HG02571 (cell line): ENCODE data around the gene KIAA1671.

Experiments used
- ATAC-seq: cut with Tn5 transposase; IDR thresholded peaks from one replicate; pipeline ENCODE4 v1.9.1; 2021; ENCODE audit warnings: mild to moderate bottlenecking, moderate library complexity; ENCODE audit not compliant: unreplicated experiment

KIAA1671 gene

DNA sequence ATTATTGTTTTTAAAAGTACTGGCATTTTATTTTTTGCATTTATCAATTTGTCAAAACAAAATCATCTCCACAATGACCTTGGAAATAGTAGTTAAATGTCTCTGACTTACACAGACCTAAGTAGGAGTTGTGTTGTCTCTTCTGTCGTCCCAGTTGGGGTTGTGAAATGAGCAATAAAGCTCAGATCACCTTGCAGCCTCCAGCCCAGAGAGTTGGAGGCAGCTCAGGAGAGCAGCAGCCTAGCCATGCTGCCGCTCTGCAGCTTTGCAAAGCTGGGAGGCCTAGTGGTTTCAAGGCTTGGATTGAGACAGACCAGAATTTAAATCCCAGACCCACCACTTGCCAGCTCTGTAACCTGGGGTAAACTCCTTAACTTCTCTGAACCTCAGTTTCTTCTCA is 181.9 kb downstream of the KIAA1671 start:
- ATAC-seq = no peak

DNA sequence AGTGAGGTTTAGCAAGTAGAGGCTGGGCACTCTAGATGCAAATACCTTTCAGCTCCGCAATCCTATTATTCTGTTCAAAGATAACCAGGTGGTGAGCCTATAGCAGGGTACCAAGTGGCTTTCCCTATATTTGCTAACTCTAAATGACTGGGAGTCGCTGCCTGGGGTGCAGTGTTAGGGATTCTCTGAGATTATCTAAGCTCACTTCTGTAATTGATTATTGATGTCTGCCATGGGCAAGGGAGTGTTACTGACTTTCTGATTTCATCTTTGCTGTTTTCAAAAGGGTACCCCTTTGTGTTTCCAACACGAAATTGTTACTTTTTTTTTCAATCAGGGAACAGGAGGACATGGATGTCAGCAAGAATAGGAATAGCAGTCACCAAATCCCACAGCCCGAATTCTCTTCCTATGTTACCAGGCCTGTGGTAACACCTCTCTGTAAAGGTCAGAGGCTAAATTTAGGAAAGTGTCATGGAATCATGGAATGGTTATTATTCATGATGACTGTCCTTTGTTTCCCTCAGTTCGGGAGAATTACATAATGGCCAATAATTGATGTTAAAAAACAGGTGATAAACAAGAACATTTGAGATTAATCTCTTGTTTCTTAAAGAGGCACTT is 184.5 kb downstream of the KIAA1671 start:
- no peak for ATAC-seq

DNA sequence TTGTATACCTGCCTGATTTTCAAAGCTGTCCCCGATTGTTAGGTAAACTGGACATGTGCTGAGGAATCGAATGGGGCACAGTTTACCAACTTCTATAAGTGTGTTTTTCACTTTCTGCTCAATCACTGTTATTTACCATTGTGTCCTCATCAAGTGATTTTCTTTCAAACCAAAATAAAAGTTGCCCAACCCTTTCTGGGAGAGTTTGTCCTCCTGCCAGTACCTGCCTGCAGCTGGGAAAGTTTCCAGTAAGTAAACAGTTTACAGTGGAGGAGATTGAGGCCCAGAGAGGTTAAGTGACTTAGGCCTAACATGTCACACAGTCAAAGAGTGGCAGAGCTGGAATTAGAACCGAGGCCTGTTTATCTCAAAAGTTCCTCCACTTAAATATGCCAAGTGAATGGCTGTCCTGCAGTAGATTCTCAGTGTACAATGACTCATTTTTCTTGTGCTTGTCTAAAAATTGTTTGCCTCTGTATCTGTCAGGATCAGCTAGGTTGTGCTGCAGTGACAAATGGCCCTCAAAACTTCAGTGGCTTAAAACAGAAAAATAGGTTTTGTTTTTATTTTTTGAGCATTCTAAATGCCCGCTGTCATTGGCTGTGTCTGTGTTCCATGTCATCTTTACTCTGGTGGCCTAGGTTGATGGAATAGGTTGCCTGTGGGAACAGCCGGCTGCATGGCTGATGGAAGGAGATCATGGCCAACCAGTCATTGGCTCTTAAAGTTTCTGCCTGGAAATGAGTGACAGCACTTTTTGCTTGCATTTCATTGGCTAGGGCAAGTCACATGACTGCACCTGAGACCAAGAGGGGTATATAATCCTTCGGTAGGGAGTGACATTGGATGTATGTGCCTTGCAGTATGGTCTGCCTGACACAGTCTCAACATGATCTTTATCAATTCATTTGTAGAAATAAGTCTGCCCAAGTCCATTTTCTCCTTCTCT is 185.3 kb downstream of the KIAA1671 start:
- no peak for ATAC-seq

DNA sequence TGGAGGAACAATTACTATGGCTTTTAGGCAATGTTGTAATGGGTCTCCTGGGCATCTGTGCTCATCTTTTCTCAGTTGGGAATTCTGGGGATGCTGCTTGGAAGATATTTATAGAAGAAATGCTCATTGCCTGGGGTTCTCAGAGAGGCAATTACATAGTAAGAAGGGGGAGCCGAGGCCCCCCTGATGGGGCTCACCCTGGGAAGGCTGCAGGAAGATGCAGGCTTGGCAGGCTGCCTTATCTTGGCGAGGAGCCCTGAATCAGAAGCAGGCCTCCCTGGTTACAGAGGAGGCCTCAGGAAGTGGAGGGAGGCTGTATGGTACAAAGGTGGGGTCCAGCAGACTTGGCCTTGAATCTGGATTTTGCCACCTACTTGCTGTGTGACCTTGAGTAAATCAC is 186.5 kb downstream of the KIAA1671 start:
- ATAC-seq = no peak

DNA sequence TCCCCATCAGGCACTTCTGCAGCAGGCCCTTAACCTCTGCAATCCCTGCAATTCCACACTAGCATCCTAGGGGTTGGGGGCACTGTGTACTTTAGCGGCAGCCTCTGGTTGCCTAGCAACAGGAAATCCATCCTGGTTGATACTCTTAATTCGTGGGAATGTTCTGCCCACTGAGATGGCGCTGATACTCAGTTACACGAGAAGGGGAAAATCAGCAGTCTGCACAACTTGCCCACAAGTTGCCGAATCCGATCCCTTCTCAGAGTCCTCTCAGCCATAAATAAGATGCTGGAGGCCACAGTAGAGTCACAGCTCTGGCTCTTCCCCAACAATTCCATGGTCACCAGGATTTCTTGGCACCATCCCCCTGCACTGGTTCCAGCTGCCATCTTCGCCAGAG is 189.6 kb downstream of the KIAA1671 start:
- no peak for ATAC-seq

DNA sequence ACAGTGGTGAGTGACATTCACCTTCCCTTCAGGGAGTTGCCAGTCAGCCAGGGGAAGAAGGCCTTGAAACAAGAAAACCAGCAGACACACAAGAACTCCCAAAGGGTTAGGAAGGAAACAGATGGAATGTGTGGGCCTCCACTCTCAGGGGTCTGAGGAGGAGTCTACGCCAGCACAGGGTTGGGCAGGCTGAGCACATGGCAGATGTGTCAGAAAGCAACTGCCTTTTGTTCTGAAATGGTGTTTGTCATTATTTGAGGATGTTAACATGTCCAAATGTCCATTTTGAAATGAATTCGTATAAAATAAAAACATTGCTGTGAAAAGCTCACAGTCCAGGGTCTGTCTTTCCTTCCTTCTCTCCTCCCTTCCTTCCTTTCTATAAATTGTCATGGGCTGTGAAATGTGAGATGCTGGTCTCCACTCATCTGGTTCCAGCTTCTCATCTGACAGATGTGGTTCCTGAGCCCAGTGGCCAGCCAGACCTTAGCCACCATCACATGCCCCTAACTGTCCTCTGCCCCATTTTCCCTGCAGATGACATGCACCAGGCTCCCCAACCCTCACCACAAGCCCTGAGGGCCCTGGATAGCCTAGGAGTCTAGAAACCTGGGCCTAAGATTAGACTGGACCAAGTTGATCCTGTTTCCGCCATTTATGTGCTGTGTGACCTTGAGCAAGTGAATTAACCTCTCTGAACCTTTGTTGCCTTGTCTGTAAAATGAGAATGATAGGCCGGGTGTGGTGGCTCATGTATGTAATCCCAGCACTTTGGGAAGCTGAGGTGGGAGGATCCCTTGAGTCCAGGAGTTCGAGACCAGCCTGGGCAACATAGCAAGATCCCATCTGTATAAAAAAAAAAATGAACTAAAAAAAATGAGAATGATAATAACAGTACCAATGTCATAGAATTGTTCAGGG is 190.9 kb downstream of the KIAA1671 start:
- ATAC-seq = no peak

DNA sequence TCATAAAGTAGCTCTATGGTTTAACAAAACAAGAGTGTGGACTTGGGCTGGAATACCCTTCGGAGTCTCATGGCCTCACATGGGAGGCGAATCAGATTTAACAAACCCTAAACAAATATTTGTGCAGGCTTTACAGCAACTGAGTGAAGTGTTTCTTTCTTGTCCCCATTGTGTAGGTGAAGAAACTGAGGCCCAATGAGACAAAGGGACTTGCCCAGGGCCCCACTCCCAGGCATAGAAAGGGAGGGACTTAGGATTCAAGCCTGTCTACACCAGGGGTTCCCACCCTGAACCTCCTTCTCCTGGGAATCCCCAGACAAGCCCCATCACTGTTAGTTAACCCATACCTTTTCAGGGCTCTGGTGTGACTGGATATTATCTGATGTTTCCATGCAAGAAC is 192.0 kb downstream of the KIAA1671 start:
- no peak for ATAC-seq

DNA sequence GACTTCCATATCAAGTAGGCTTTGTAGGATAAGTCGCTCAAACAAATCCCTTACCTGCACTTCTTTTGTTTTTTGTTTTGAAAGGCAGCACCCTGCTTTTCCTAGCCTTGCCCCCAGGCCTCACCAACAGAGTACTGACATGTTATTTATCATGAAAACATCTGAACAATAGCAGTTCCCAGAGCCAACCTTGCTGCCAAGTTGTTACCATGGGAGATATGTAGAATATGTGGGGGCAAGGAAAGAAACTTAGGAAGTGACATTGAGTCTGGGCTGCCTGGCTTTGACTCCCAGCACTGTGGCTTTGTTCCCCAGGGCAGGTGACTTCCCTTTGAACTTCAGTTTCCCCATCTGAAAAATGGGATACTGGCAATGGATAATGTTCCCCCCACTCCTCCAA is 193.8 kb downstream of the KIAA1671 start:
- ATAC-seq = no peak

DNA sequence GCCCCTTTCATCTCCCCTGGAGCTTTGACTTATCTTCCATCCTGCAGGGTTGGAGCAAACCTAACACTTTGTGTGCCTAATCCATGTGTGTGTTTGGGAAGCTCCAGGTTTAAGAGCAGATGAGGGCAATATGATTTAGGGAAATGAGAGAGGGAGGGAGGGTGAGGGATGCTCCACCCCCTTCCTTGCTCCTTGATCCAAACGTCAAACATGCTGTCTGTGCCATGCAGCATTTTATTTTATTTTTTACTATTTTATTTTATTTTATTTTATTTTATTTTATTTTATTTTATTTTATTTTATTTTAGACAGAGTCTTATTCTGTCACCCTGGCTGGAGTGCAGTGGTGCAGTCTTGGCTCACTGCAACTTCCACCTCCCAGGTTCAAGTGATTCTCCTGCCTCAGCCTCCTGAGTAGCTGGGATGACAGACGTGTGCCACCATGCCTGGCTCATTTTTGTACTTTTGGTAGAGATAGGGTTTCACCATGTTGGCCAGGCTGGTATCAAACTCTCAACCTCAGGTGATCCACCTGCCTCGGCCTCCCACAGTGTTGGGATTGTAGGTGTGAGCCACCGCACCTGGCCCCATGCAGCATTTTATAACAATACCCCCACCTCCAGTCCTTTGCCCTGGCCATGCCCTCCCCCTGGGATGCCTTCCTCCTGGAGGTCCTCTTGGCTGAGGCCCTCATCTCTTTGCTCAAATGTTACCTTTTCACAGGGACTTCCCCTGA is 194.6 kb downstream of the KIAA1671 start:
- ATAC-seq = no peak

DNA sequence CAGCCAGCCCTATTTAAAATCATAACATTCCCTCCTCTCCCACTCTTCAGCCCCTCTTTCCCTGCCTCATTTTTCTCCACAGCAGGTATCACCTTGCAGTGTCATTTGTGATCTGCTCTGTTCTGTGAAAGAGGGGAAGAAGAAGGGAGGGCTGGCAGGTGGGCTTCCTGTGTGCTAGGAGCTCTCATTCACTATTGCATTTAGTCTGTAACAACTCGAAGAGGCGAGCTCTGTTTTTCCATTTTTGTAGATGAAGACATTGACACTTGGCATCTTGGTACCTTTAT is 195.1 kb downstream of the KIAA1671 start:
- ATAC-seq = no peak

DNA sequence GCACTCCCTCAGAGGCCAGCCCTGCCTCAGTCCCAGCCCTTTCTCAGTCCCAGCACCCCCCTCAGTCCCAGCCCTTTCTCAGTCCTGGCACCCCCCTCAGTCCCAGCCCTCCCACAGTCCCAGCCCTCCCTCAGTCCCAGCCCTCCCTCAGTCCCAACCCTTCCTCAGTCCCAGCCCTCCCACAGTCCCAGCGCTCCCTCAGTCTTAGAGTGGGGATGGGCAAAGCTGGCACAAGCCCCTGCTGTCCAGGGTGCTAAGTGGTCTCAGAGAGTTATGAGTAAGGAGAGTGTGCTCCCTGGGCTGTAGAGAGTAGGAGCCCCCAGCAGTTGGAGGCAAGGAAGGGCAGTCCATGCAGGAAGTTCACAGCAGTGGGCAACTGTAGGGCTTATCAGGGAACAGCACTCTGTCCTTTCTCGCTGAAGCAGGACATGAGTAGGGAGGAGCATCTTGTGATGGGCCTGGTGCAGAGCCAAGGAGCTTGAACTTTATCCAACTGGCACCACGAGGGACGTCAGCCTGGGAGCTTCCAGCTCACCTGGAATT is 195.7 kb downstream of the KIAA1671 start:
- ATAC-seq = no peak

DNA sequence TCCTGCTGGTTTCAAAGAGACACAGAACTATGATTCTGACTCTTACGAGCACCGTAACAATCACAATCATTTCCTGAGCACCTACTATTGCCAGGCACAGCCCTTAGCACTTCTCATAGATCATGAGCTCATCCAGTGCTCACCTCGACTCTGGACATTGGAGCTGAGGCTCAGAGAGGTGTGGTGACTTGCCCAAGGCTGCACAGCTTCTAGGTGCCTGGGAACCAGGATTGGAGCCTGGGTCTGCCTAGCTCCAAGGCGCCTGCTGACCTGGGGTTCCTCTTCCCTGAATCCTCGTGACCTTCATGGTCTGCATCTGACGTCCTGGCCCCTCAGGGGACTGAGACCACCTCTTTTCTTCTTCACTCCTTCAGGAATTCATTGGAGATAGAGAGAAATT is 196.5 kb downstream of the KIAA1671 start:
- no peak for ATAC-seq

DNA sequence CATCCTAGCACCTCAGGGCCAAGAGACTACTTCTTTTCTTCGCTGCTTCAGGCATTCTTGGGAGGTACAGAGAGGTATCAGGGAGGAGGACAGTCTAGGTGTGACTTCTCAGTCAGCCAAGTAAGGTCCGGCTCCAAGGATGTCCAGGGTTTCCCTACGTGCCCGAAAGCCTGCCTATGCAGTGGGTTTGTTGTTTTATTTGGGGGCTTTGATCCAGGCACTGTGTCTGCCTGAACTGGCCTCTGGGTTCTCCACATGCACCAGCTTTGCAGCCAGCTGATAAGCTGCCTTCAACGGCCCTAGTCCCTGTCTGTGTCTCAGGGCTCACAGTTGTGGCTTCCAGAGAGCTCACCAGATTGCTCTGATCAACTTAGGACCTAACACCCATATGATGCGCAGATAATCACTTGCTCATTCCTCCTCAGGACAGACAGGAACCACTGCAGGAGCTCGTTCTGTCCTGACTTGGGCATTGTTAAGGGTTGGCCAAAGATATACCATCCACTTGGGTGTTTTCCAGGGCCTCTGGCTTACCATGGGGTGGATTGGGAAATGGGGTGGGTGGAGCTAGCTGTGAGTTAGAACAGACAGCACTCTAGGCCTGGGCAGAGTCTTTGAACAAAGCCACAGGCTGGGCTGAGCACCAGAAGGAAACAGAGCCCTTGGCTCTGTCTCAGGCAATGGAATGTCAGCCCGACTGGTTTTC is 201.6 kb downstream of the KIAA1671 start:
- no peak for ATAC-seq

DNA sequence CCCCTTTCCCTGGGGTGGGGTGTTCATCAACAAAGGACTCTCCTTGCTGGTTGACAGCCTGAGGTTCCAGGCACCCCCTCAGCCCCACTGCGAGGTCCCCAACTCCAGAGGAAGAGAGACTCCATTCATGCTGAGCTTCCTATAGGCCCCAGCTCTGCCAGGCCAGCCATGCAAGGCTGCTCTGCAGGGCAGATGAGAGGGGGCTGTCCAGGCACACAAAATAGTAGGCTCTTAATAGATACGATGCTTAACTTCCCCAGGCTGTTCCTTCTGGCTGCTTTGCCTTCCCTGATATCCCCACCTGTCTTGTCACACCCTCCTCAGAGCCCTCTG is 202.1 kb downstream of the KIAA1671 start:
- ATAC-seq = no peak

DNA sequence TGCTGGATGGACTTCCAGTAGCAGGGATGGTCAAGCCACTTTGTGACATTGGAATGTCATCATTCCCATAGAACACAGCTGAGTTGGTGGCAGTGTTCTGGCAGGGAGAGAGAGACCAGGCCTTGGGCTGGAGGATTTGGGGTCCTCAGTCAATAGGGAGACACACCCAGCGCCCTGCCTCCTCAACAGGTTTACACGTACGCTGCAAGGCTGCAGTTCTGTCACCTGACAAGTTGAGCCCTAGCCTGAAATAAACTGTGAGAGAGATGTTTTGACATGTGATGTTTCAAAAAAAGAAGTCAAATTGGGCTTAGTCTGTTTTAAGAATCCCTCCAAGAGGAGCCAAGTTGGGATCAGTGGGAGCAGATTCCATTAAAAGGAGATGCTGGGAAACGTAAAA is 204.2 kb downstream of the KIAA1671 start:
- ATAC-seq = no peak

DNA sequence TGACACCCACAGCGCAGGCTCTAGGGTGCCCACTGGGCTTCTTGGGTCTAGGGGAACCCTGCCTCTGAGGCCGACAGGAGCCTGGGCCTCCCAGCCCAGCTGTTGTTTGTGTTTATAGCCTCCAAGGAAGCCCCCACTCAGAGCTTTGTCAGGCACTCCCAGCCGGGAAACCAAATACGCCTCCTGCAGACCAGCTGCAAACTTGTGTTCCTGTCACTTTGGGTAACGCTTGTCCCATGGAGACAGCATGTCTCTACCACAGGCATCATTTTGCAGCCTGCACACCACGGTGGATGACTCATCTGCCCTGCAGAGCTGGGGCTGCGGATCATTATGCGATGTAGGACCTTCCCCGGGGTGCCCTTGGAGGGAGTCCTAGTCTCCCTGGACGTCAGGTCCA is 206.5 kb downstream of the KIAA1671 start:
- no peak for ATAC-seq

DNA sequence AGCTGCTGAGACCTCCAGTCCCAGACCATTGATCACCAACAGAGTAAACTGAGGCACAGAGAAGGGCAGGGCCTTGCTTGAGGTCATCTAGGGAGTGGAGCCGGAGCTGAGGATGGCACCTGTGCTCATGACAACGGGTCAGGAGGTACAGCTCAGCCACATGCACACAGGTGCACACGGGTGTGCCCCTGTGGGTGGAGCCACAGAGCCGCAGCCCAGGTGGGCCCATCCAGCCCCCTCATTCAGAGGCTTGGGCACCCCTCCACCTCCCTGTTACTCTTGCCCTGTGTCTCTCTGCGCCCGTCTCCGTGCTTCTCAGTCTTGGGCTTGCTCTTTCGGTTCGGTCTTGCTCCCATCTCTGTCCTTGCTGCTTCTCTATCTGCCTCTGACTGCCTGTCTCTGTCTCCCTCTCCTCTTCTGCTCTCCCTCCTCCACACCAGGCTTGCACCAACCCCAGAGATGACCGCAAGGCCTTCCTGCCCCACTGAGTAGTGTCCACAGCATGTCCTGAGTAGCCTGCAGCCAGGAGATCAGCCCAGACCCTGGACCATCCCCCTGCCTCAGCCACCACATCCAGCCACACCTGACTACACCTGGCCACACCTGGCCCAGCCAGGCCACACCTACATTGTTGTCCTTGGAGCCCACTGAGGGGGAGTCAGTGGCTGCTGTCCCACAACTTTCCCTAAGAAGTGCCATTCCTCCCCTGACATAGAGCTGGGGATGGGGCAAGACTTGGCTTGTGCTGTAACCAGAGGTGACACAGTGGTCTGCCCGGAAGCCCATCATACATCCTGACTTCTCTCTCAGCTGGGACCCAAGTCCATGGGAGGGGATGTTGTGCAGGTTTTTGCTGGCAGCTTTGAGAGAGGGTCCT is 207.8 kb downstream of the KIAA1671 start:
- no peak for ATAC-seq

DNA sequence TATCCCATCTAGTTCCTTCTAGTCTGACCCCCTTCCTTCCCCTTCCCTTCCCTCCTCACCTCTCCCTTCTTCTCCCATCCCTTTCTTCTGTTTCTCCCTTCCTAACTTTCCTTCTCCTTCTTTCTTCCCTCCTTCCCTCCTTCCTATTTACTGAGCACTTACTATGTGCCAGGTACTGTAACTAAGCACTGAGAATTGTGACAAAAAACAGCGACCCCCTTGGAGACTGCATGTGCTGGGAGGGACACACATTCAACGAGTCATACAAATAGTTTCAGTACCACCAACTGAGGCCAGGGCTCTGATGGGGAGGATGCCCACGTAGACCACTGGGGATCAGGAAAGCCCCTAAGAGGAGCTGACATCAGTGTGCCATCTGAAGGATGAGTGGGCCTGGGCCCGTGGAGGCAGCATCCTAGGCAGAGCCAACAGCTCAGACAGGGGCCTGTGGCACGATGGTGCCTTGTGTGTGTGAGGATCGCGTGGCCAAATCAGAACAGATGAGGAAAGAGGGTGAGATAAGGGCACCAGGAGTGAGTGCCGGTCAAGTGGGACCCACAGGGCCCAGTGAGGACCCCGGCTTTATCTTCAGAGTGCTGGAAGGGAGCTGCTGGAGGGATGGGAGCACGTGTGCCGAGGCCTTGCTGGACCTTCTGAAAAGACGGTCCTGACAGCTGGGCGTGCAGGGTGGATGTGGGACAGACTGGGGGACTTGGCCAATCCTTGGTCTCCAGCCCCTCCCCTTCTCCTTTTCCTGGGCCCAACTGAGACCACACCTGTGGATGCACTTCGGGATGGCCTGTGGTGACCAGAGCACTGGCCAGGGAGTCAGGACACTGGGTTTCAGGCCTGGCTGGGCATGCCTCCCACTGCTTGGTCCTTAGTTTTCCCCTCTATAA is 208.8 kb downstream of the KIAA1671 start:
- no peak for ATAC-seq
